H1 (cell line): ENCODE results near the gene CDH20. TPM values are rescaled to one million over a fixed set of nuclear protein-coding genes. Genes with fewer than 3 reads are reported as not detected.

Experiments
- CTCF ChIA-PET: fragments of 300-600 bp; sonication (Branson Sonifier 250); formaldehyde crosslinking; loops from one replicate; lab custom pipeline; 2021; ENCODE audit not compliant: partially characterized antibody; lab: Charles Lee
- POLR2A ChIA-PET: fragments of 300-600 bp; sonication (Branson Sonifier 250); formaldehyde crosslinking; loops from one replicate; lab custom pipeline; 2021; ENCODE audit warnings: inconsistent platforms; ENCODE audit not compliant: partially characterized antibody; lab: Charles Lee
- DNase-seq, 2 experiments: peaks; one replicate each; pipeline versions ENCODE4 v3.0.0 to v3.0.0-alpha.2; 2010 to 2022; ENCODE audit warnings: low spot score in 2 of 2, low read depth in 1 of 2, mixed read lengths in 1 of 2
- FAIRE-seq: peaks from 2 replicates; lab custom pipeline; 2011; peaks lifted over from hg19 to GRCh38; lab: Jason Lieb, UNC
- H2AFZ ChIP-seq: 2 replicates; pipeline ENCODE4 v1.8.1; 2012; ENCODE audit warnings: low read length, inconsistent platforms
- H2AK5ac ChIP-seq: 2 replicates; pipeline ENCODE4 v1.6.1; 2013; ENCODE audit warnings: low read depth, low read length
- H2BK120ac ChIP-seq: replicated peaks from 2 replicates; pipeline ENCODE3; 2013; ENCODE audit warnings: low read depth, low read length, inconsistent platforms
- H2BK12ac ChIP-seq: 2 replicates; pipeline ENCODE4 v1.6.1; 2013; ENCODE audit warnings: low read depth, low read length
- H2BK15ac ChIP-seq: 2 replicates; pipeline ENCODE4 v1.6.1; 2013; ENCODE audit warnings: low read length
- H2BK20ac ChIP-seq: 2 replicates; pipeline ENCODE4 v1.6.1; 2013; ENCODE audit warnings: low read length
- H2BK5ac ChIP-seq: 2 replicates; pipeline ENCODE4 v1.6.1; 2013; ENCODE audit warnings: low read depth, low read length
- H3K14ac ChIP-seq: 2 replicates; pipeline ENCODE4 v1.6.1; 2013; ENCODE audit warnings: inconsistent platforms; ENCODE audit not compliant: insufficient read length
- H3K18ac ChIP-seq: 2 replicates; pipeline ENCODE4 v1.6.1; 2013; ENCODE audit warnings: low read length; ENCODE audit errors: extremely low read depth
- H3K23ac ChIP-seq: 2 replicates; pipeline ENCODE4 v1.6.1; 2013; ENCODE audit warnings: inconsistent platforms; ENCODE audit not compliant: insufficient read length
- H3K23me2 ChIP-seq: 2 replicates; pipeline ENCODE4 v1.6.1; 2013; ENCODE audit warnings: low read depth, low read length
- H3K27ac ChIP-seq: 2 replicates; pipeline ENCODE4 v1.6.1; 2011; ENCODE audit warnings: low read depth, low read length, inconsistent platforms
- H3K27me3 ChIP-seq, 4 experiments: replicated peaks in 1 of 4; 1 replicate in 1 of 4; 2 replicates in 3 of 4; pipeline versions ENCODE4 v1.6.1 to v1.8.1; 2011 to 2013; ENCODE audit warnings: low read length in 3 of 4, mild to moderate bottlenecking in 3 of 4, inconsistent platforms in 2 of 4, mixed read lengths in 2 of 4, moderate library complexity in 1 of 4; ENCODE audit not compliant: control insufficient read depth in 3 of 4, insufficient read depth in 3 of 4; ENCODE audit errors: extremely low read depth in 1 of 4
- H3K36me3 ChIP-seq, 4 experiments: 2 replicates each; pipeline versions ENCODE4 v1.6.1 to v1.8.1; 2011 to 2013; ENCODE audit warnings: mild to moderate bottlenecking in 4 of 4, low read length in 3 of 4, moderate library complexity in 2 of 4, control low read depth in 1 of 4, inconsistent platforms in 1 of 4; ENCODE audit not compliant: insufficient read depth in 4 of 4, control insufficient read depth in 2 of 4
- H3K4ac ChIP-seq: replicated peaks from 2 replicates; pipeline ENCODE3; 2013; ENCODE audit warnings: low read length, low read depth, mixed read lengths, inconsistent platforms; ENCODE audit not compliant: insufficient read length
- H3K4me1 ChIP-seq, 4 experiments: replicated peaks in 1 of 4; 1 replicate in 1 of 4; 2 replicates in 3 of 4; pipeline versions ENCODE4 v1.6.1 to v1.8.1; 2011 to 2013; ENCODE audit warnings: low read length in 3 of 4, inconsistent platforms in 2 of 4, mixed read lengths in 1 of 4; ENCODE audit not compliant: insufficient read depth in 4 of 4, control insufficient read depth in 3 of 4
- H3K4me2 ChIP-seq, 2 experiments: 2 replicates each; pipeline versions ENCODE4 v1.6.1 to v1.8.1; 2011 to 2013; ENCODE audit warnings: low read depth in 2 of 2, low read length in 2 of 2, control low read depth in 1 of 2, inconsistent platforms in 1 of 2, mild to moderate bottlenecking in 1 of 2; ENCODE audit not compliant: insufficient read depth in 1 of 2
- H3K4me3 ChIP-seq, 4 experiments: fragments of 200-600, 300-600 bp in 1 of 4; sonication (generic), shearing (Covaris generic), sonication (Bioruptor Twin) in 1 of 4; 2 replicates each; pipeline versions ENCODE4 v1.5.1 to v1.8.1; 2011 to 2016; ENCODE audit warnings: low read length in 4 of 4, low read depth in 3 of 4, control low read depth in 2 of 4, inconsistent platforms in 2 of 4, mild to moderate bottlenecking in 2 of 4, mixed read lengths in 1 of 4, moderate library complexity in 1 of 4; ENCODE audit not compliant: insufficient read depth in 2 of 4; ENCODE audit errors: extremely low read depth in 1 of 4
- H3K56ac ChIP-seq: replicated peaks from 2 replicates; pipeline ENCODE3; 2013; ENCODE audit warnings: low read depth, mild to moderate bottlenecking, mixed read lengths, low read length, inconsistent platforms; ENCODE audit not compliant: insufficient read length
- H3K79me1 ChIP-seq: 2 replicates; pipeline ENCODE4 v1.6.1; 2013; ENCODE audit warnings: low read depth, low read length, control low read depth
- H3K79me2 ChIP-seq, 2 experiments: 2 replicates each; pipeline versions ENCODE4 v1.6.1 to v1.8.1; 2012 to 2013; ENCODE audit warnings: low read length in 2 of 2, mild to moderate bottlenecking in 2 of 2, inconsistent platforms in 1 of 2; ENCODE audit not compliant: insufficient read depth in 2 of 2, control insufficient read depth in 1 of 2
- H3K9ac ChIP-seq, 4 experiments: replicated peaks in 1 of 4; 1 replicate in 1 of 4; 2 replicates in 3 of 4; pipeline versions ENCODE4 v1.6.1 to v1.8.1; 2011 to 2013; ENCODE audit warnings: low read depth in 3 of 4, low read length in 3 of 4, control low read depth in 2 of 4, mild to moderate bottlenecking in 2 of 4, moderate library complexity in 2 of 4, inconsistent platforms in 1 of 4; ENCODE audit errors: extremely low read depth in 1 of 4
- H3K9me3 ChIP-seq, 2 experiments: 2 replicates each; pipeline versions ENCODE4 v1.6.1 to v1.8.1; 2012 to 2013; ENCODE audit warnings: mild to moderate bottlenecking in 2 of 2, moderate library complexity in 2 of 2, control low read depth in 1 of 2, inconsistent platforms in 1 of 2, low read depth in 1 of 2, low read length in 1 of 2, mixed read lengths in 1 of 2; ENCODE audit not compliant: insufficient read depth in 2 of 2
- H4K20me1 ChIP-seq, 2 experiments: replicated peaks in 1 of 2; 2 replicates each; pipeline versions ENCODE3 to v1.8.1; 2011 to 2013; ENCODE audit warnings: inconsistent platforms in 2 of 2, low read length in 2 of 2, mild to moderate bottlenecking in 1 of 2; ENCODE audit not compliant: insufficient read depth in 2 of 2, control insufficient read depth in 1 of 2
- H4K5ac ChIP-seq: 2 replicates; pipeline ENCODE4 v1.6.1; 2013; ENCODE audit warnings: low read length, low read depth, mixed read lengths, inconsistent platforms; ENCODE audit not compliant: insufficient read length
- H4K8ac ChIP-seq: 2 replicates; pipeline ENCODE4 v1.8.0; 2013; ENCODE audit warnings: mild to moderate bottlenecking, moderate library complexity, low read length, inconsistent platforms; ENCODE audit not compliant: insufficient read depth; ENCODE audit errors: extremely low read depth
- H4K91ac ChIP-seq: replicated peaks from 2 replicates; pipeline ENCODE3; 2013; ENCODE audit warnings: low read length, mixed read lengths, inconsistent platforms; ENCODE audit not compliant: insufficient read length
- JUND ChIP-seq: IDR thresholded peaks from 2 replicates; pipeline ENCODE4 v1.6.1; 2011; ENCODE audit warnings: mild to moderate bottlenecking, improper control_type of control experiment, low read length
- ZNF274 ChIP-seq: IDR thresholded peaks from 2 replicates; pipeline ENCODE4 v1.7.0; 2012; ENCODE audit warnings: low read length, borderline replicate concordance; ENCODE audit errors: extremely low read depth
- WGBS, 2 experiments: shearing (Covaris generic) in 1 of 2; methylation state at CpG; one replicate each; pipeline versions ENCODE4 v1.1.6 to v1.1.7; 2013 to 2015; ENCODE audit warnings: low lambda C conversion rate in 2 of 2, mixed read lengths in 2 of 2, inconsistent platforms in 1 of 2, low coverage in 1 of 2, missing lambda C conversion rate in 1 of 2; ENCODE audit not compliant: insufficient replicate concordance in 2 of 2, insufficient coverage in 1 of 2, insufficient read length in 1 of 2; ENCODE audit errors: extremely low coverage in 1 of 2, missing lambda C conversion rate in 1 of 2; 5-methylcytosine and 5-hydroxymethylcytosine counted together
- polyA plus RNA-seq, 7 experiments: library from polyadenylated mRNA; depleted of rRNA in 3 of 7; stranded (reverse) in 5 of 7; unstranded in 2 of 7; fragments of >200 nt in 5 of 7; fragments of 200-250 nt in 2 of 7; gene quantifications; 1 replicate in 5 of 7; 2 replicates in 1 of 7; 4 replicates in 1 of 7; pipeline versions ENCODE4 v1.2.1 to v1.2.3, GENCODE V29; 2011 to 2013; ENCODE audit warnings: missing spikeins in 2 of 7, mixed read lengths in 2 of 7
- total RNA-seq: library from RNA; stranded (reverse); fragmentation: NEBNext Ultra II Directional; extraction: Animal tissue kit (Norgen Biotek cat#: 25700); gene quantifications from 2 replicates; pipeline ENCODE4 v1.2.1, GENCODE V29; 2021

Gene CDH20
- total and polyA plus RNA-seq, 2 of the 8 experiments (the other 6 are each of a cell fraction or from before 2014, with no cell fraction given), result 0.07 to 0.12 TPM

DNA sequence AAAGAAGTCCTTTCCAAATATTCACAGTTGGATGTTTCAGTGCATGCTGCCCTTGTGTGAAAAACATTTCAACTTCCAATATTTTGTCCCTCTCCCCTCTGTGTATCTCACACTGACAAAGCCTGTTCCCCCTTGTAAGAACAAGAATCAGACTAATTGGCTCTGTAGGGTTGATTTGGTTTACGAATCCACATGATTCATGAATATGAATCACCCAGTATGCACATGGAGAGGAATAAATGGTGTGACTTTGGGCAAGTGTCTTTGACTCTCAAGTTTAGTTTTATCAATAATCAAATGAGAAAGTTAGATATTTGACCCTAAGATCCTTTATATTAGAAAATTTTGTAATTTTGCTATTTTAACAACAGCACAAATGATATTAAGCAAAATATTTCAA is 9.3 kb upstream of the CDH20 start:
- no peak overlapping the region for H3K9ac ChIP-seq
- H4K8ac ChIP-seq, result no peak overlapping the region
- H3K9me3 ChIP-seq, result no peaks in the 10 kb centered on the region
- no peak overlapping the region for H3K4me2 ChIP-seq
- no peak for FAIRE-seq
- H3K18ac ChIP-seq, result no peak overlapping the region
- no peak overlapping the region for H2BK12ac ChIP-seq
- H2BK15ac ChIP-seq, result no peak overlapping the region
- no peak overlapping the region for H3K27ac ChIP-seq
- no peak overlapping the region for H3K14ac ChIP-seq
- no peaks in the 10 kb centered on the region for H3K4me1 ChIP-seq
- TF ChIP-seq ZNF274, result 0 out of 2 replicates have a peak, but pooled peaks have one; percentile 2
- TF ChIP-seq JUND, result no peak
- H4K5ac ChIP-seq, result no peak overlapping the region
- WGBS, 2 experiments, result 89% methylated on average over 1 of the region's 1 CpG; no CpG with 5 or more reads in 1 of the 2 experiments
- CTCF ChIA-PET, result interaction anchor here (1.6 to 13.1 kb wide), 2 partner anchors 10 to 177 kb away, joined by 9 to 266 read pairs; partner anchors contain the start of gene CDH20
- no peak overlapping the region for H2AK5ac ChIP-seq
- no peaks in the 10 kb centered on the region; the same call in 1 of the 2 replicates for H3K23me2 ChIP-seq
- H3K27me3 ChIP-seq, result no peaks in the 10 kb centered on the region
- no peak overlapping the region for H3K56ac ChIP-seq
- H3K4me3 ChIP-seq, result no peak overlapping the region
- H2AFZ ChIP-seq, result no peak overlapping the region
- H3K4ac ChIP-seq, result no peak overlapping the region
- H3K79me2 ChIP-seq, result no peaks in the 10 kb centered on the region
- H3K79me1 ChIP-seq, result no peaks in the 10 kb centered on the region
- no peak overlapping the region for H2BK20ac ChIP-seq
- H2BK120ac ChIP-seq, result no peak overlapping the region
- POLR2A ChIA-PET, result no interaction called here
- no peak overlapping the region for H3K23ac ChIP-seq
- no peaks in the 10 kb centered on the region for H3K36me3 ChIP-seq
- no peaks in the 10 kb centered on the region for H4K20me1 ChIP-seq
- DNase-seq, result no peak
- no peak overlapping the region for H4K91ac ChIP-seq
- H2BK5ac ChIP-seq, result no peak overlapping the region
